GM12878 (cell line): Measurements from ENCODE around the gene CD2AP.

Experiments used
- GABPA ChIP-seq: IDR thresholded peaks from 2 replicates; pipeline ENCODE4 v1.6.1; 2014; ENCODE audit warnings: antibody characterized with exemption, low read depth, mild to moderate bottlenecking, inconsistent platforms
- RAD51 ChIP-seq: fragments of 450-650 bp; IDR thresholded peaks from 2 replicates; pipeline ENCODE4 v1.6.1; 2016; ENCODE audit warnings: moderate library complexity, mild to moderate bottlenecking, inconsistent platforms
- TAF1 ChIP-seq: IDR thresholded peaks from 2 replicates; pipeline ENCODE4 v1.6.1; 2011; ENCODE audit warnings: mild to moderate bottlenecking, low read depth, low read length, borderline replicate concordance
- TF ChIP-seq, protein P1 (sequence below), 3 experiments: IDR thresholded peaks in 2 of 3; conservative IDR thresholded peaks in 1 of 3; 2 replicates each; pipeline ENCODE4 v1.5.1; 2011; ENCODE audit warnings: low read depth in 3 of 3, low read length in 3 of 3, mild to moderate bottlenecking in 3 of 3, control low read depth in 2 of 3, moderate library complexity in 2 of 3, inconsistent platforms in 1 of 3, mixed read lengths in 1 of 3; ENCODE audit not compliant: control insufficient read depth in 2 of 3, insufficient read depth in 1 of 3; ENCODE audit errors: extremely low read depth in 1 of 3

DNA sequence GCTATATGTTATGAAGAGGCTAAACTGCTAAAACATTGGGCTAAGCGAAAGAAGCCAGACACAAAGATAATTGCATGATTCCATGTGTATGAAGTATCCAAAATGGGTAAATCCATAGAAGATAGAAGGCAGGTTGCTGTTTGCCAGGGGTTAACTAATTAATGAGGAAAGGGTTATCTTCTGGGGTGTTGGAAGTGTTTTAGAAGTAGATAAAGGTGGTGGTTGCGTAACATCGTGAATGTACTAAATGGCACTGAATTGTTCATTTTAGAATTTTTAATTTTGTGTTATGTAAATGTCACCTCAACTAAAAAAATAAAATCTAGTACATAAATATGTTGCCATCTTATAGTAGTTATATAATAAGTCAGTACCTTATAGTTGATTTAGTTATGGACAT, 116.4 kb downstream of the CD2AP start:
- TF ChIP-seq GABPA, result no peak
- TF ChIP-seq, protein P1, sequence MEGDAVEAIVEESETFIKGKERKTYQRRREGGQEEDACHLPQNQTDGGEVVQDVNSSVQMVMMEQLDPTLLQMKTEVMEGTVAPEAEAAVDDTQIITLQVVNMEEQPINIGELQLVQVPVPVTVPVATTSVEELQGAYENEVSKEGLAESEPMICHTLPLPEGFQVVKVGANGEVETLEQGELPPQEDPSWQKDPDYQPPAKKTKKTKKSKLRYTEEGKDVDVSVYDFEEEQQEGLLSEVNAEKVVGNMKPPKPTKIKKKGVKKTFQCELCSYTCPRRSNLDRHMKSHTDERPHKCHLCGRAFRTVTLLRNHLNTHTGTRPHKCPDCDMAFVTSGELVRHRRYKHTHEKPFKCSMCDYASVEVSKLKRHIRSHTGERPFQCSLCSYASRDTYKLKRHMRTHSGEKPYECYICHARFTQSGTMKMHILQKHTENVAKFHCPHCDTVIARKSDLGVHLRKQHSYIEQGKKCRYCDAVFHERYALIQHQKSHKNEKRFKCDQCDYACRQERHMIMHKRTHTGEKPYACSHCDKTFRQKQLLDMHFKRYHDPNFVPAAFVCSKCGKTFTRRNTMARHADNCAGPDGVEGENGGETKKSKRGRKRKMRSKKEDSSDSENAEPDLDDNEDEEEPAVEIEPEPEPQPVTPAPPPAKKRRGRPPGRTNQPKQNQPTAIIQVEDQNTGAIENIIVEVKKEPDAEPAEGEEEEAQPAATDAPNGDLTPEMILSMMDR (IDR thresholded peaks at IDR 0.05 in 2 of 3, conservative IDR thresholded peaks at IDR 0.05 in 1 of 3; ENCODE audit: control insufficient read depth in 2 of 3, extremely low read depth in 1 of 3, insufficient read depth in 1 of 3, low read depth in 3 of 3, low read length in 3 of 3), result no peak
- no peak for TF ChIP-seq TAF1
- TF ChIP-seq RAD51, result no peak
